Esophagus squamous epithelium (tissue), 4 donors: ENCODE data around the gene F7.

Experiments
- CTCF ChIP-seq, 6 experiments: fragments of 450-650 bp in 4 of 6; fragments of 200-600 bp in 2 of 6; sonication (generic) in 2 of 6; IDR thresholded peaks; one replicate each; pipeline ENCODE4 v1.5.1; 2016 to 2019; ENCODE audit warnings: antibody characterized with exemption in 6 of 6, mild to moderate bottlenecking in 4 of 6, moderate library complexity in 4 of 6
- POLR2A ChIP-seq, 4 donors: fragments of 450-650 bp; IDR thresholded peaks; one replicate each; pipeline ENCODE4 v1.6.1; 2017; ENCODE audit warnings: antibody characterized with exemption in 4 of 4, mild to moderate bottlenecking in 4 of 4, moderate library complexity in 3 of 4

DNA sequence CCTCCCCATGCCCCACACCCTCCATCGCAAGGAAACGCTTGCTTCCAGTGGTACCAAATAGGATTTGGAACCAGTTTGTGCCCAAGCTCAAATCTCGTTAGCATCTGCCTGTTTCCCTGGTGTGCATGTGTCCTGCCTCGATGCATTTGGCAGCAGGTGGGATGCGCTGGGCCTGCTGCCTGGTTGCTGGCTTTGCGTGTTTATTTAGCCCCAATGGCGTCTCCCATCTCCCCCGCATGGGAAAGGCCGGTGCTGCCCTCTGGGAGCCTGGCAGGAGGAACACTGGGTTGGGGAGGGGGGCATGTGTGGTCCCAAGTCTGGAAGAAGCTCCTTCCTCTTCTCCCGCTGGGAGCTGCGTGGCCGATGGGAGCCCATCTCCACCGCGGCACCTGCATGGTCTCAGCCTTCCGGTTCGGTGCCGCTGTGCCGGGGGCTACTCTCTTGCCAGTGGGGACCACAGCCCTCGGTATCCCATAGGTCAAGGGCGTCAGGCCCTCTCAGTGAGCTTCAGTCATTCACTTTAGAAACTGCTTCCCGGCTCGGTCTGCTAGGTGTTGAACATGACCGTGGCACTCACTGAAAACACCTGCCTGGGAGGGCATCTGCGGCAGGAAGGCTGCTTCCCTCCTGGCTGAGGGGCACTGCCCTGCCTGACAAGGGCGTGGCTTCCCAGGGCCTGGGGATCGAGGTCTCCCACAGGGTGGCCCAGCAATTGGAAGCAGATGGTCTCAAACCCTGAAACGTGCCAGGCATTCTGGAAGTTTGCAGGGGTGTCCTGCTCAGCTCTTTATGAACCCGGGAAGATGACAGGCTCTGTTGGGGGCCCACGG lies 11.8 kb upstream of the F7 start:
- TF ChIP-seq POLR2A (IDR thresholded peaks at IDR 0.05) (no peak), CTCF (IDR thresholded peaks at IDR 0.05) (no peak)
